NT2/D1 (cell line): ENCODE measurements around the gene ZSWIM6.

Experiments
- SUZ12 ChIP-seq: IDR thresholded peaks from 2 replicates; pipeline ENCODE4 v1.6.1; 2011; ENCODE audit not compliant: insufficient read length, insufficient read depth; ENCODE audit errors: extremely low read depth
- YY1 ChIP-seq: IDR thresholded peaks from 2 replicates; pipeline ENCODE4 v1.6.1; 2011; ENCODE audit not compliant: insufficient read length, insufficient read depth
- ZNF274 ChIP-seq: IDR thresholded peaks from 2 replicates; pipeline ENCODE4 v1.6.1; 2011; ENCODE audit warnings: mild to moderate bottlenecking, low read depth, low read length

- TF ChIP-seq ZNF274, result no peak
- TF ChIP-seq SUZ12, result no peak
- no peak for TF ChIP-seq YY1
Measured at GRCh38 chr5:61339764-61340163, 7.7 kb downstream of the ZSWIM6 start.
